Stimulated activated CD4-positive, alpha-beta T cell treated with anti-CD3 and anti-CD28 coated beads, Interleukin-2, amount 100 ng/mL, for 48 hours (primary cell): ENCODE data around the gene IPO7.
"Not testable (repeated sequence)": the region's sequence is repeated elsewhere in the genome, so short reads cannot be mapped to it uniquely, and the experiment has no call there.

Source experiments
- DNase-seq, 2 donors: peaks; one replicate each; pipeline ENCODE4 v3.0.0-alpha.2; 2020

Gene IPO7

GRCh38 chr11:9399466-9399865 is 15.0 kb downstream of the IPO7 start:
- DNase-seq = no peak

GRCh38 chr11:9401884-9402283 is 17.4 kb downstream of the IPO7 start:
- not testable (repeated sequence) for DNase-seq

GRCh38 chr11:9428706-9429105 is 44.3 kb downstream of the IPO7 start:
- no peak for DNase-seq

GRCh38 chr11:9438611-9439010 is 54.2 kb downstream of the IPO7 start:
- no peak for DNase-seq

- no peak for DNase-seq
These were observed 61.8 kb downstream of the IPO7 start for GRCh38 chr11:9446230-9446629.

GRCh38 chr11:9448576-9449352 is 64.3 kb downstream of the IPO7 start:
- DNase-seq = no peak

- DNase-seq = not testable (repeated sequence)
These were observed 67.6 kb downstream of the IPO7 start for GRCh38 chr11:9452023-9452422.

GRCh38 chr11:9455722-9456121 is 71.3 kb downstream of the IPO7 start:
- no peak for DNase-seq

GRCh38 chr11:9459667-9460321 is 75.3 kb downstream of the IPO7 start:
- DNase-seq = peak; percentile 26 to 32

- DNase-seq = peak; percentile 99 to 100
These were observed 76.0 kb downstream of the IPO7 start, which contains the start of gene ZNF143 for GRCh38 chr11:9460322-9461062. Gene ZNF143, plus strand, starts transcription at chr11:9461012. Its CDS starts 10,297 bp downstream, at chr11:9471309.

GRCh38 chr11:9461063-9461759 is 76.8 kb downstream of the IPO7 start:
- peak; percentile 53 to 59 for DNase-seq

GRCh38 chr11:9461760-9462134 is 77.3 kb downstream of the IPO7 start:
- no peak for DNase-seq

GRCh38 chr11:9462172-9462799 is 77.8 kb downstream of the IPO7 start:
- DNase-seq = no peak

GRCh38 chr11:9462806-9463537 is 78.5 kb downstream of the IPO7 start:
- no peak for DNase-seq

- no peak for DNase-seq
These were observed 86.3 kb downstream of the IPO7 start for GRCh38 chr11:9470765-9471164.

- no peak for DNase-seq
These were observed 89.0 kb downstream of the IPO7 start for GRCh38 chr11:9473408-9473807.

- DNase-seq = no peak
These were observed 95.4 kb downstream of the IPO7 start for GRCh38 chr11:9479899-9480298.

- DNase-seq = no peak
These were observed 104.8 kb downstream of the IPO7 start for GRCh38 chr11:9489080-9489765.

- DNase-seq = no peak
These were observed 105.9 kb downstream of the IPO7 start for GRCh38 chr11:9490376-9490775.

- DNase-seq = no peak
These were observed 109.0 kb downstream of the IPO7 start for GRCh38 chr11:9493492-9493891.

- DNase-seq = no peak
These were observed 109.9 kb downstream of the IPO7 start for GRCh38 chr11:9494316-9494715.
